ENCODE data around the gene BCKDK. TPM values are rescaled to one million over a fixed set of nuclear protein-coding genes. Genes with fewer than 3 reads are reported as not detected.

The BCKDK gene
- total and polyA plus RNA-seq, 2 of the 8 experiments (the other 6 are each of a cell fraction or from before 2014, with no cell fraction given) = 49.6 to 77.1 TPM

Other genes starting within 250 kb of the BCKDK start
- gene BCL7C, start 214.3 kb upstream of the BCKDK start, total RNA-seq (2021; fragmentation: NEBNext Ultra II Directional; extraction: Animal tissue kit (Norgen Biotek cat#: 25700)) = 16.5 and 17.2 TPM in 2 replicates
- 8.6 and 10.9 TPM in 2 replicates for gene BCL7C, start 214.3 kb upstream of the BCKDK start, polyA plus RNA-seq (2011; rRNA removed)
- gene CTF1, start 211.8 kb upstream of the BCKDK start, total RNA-seq (2021; fragmentation: NEBNext Ultra II Directional; extraction: Animal tissue kit (Norgen Biotek cat#: 25700)) = 0.77 and 0.97 TPM in 2 replicates
- gene CTF1, start 211.8 kb upstream of the BCKDK start, polyA plus RNA-seq (2011; rRNA removed) = 3.4 and 5.0 TPM in 2 replicates
- gene FBXL19, start 184.8 kb upstream of the BCKDK start, total RNA-seq (2021; fragmentation: NEBNext Ultra II Directional; extraction: Animal tissue kit (Norgen Biotek cat#: 25700)) = 72.2 and 74.8 TPM in 2 replicates
- gene FBXL19, start 184.8 kb upstream of the BCKDK start, polyA plus RNA-seq (2011; rRNA removed) = 47.2 and 77.3 TPM in 2 replicates
- 8.7 and 10.0 TPM in 2 replicates for gene ORAI3, start 159.3 kb upstream of the BCKDK start, total RNA-seq (2021; fragmentation: NEBNext Ultra II Directional; extraction: Animal tissue kit (Norgen Biotek cat#: 25700))
- gene ORAI3, start 159.3 kb upstream of the BCKDK start, polyA plus RNA-seq (2011; rRNA removed) = 24.5 and 26.8 TPM in 2 replicates
- 29.0 and 29.6 TPM in 2 replicates for gene SETD1A, start 150.6 kb upstream of the BCKDK start, total RNA-seq (2021; fragmentation: NEBNext Ultra II Directional; extraction: Animal tissue kit (Norgen Biotek cat#: 25700))
- gene SETD1A, start 150.6 kb upstream of the BCKDK start, polyA plus RNA-seq (2011; rRNA removed) = 4.8 and 8.3 TPM in 2 replicates
- gene HSD3B7, start 123.2 kb upstream of the BCKDK start, total RNA-seq (2021; fragmentation: NEBNext Ultra II Directional; extraction: Animal tissue kit (Norgen Biotek cat#: 25700)) = 2.9 and 3.1 TPM in 2 replicates
- gene HSD3B7, start 123.2 kb upstream of the BCKDK start, polyA plus RNA-seq (2011; rRNA removed) = 6.6 and 9.8 TPM in 2 replicates
- gene STX1B, start 97.7 kb upstream of the BCKDK start, total RNA-seq (2021; fragmentation: NEBNext Ultra II Directional; extraction: Animal tissue kit (Norgen Biotek cat#: 25700)) = 18.0 and 20.2 TPM in 2 replicates
- 8.9 and 14.6 TPM in 2 replicates for gene STX1B, start 97.7 kb upstream of the BCKDK start, polyA plus RNA-seq (2011; rRNA removed)
- gene STX4, start 74.8 kb upstream of the BCKDK start, total RNA-seq (2021; fragmentation: NEBNext Ultra II Directional; extraction: Animal tissue kit (Norgen Biotek cat#: 25700)) = 32.3 and 39.2 TPM in 2 replicates
- gene STX4, start 74.8 kb upstream of the BCKDK start, polyA plus RNA-seq (2011; rRNA removed) = 25.8 and 32.1 TPM in 2 replicates
- gene ZNF668, start 34.1 kb upstream of the BCKDK start, total RNA-seq (2021; fragmentation: NEBNext Ultra II Directional; extraction: Animal tissue kit (Norgen Biotek cat#: 25700)) = 13.6 and 14.0 TPM in 2 replicates
- gene ZNF668, start 34.1 kb upstream of the BCKDK start, polyA plus RNA-seq (2011; rRNA removed) = 14.3 and 18.8 TPM in 2 replicates
- 25.0 TPM in 2 replicates for gene ZNF646, start 34.0 kb upstream of the BCKDK start, total RNA-seq (2021; fragmentation: NEBNext Ultra II Directional; extraction: Animal tissue kit (Norgen Biotek cat#: 25700))
- gene ZNF646, start 34.0 kb upstream of the BCKDK start, polyA plus RNA-seq (2011; rRNA removed) = 6.5 and 9.9 TPM in 2 replicates
- 1.7 and 2.5 TPM in 2 replicates for gene PRSS53, start 19.4 kb upstream of the BCKDK start, total RNA-seq (2021; fragmentation: NEBNext Ultra II Directional; extraction: Animal tissue kit (Norgen Biotek cat#: 25700))
- gene PRSS53, start 19.4 kb upstream of the BCKDK start, polyA plus RNA-seq (2011; rRNA removed) = 2.6 and 3.6 TPM in 2 replicates
- 83.3 and 84.1 TPM in 2 replicates for gene VKORC1, start 13.6 kb upstream of the BCKDK start, total RNA-seq (2021; fragmentation: NEBNext Ultra II Directional; extraction: Animal tissue kit (Norgen Biotek cat#: 25700))
- gene VKORC1, start 13.6 kb upstream of the BCKDK start, polyA plus RNA-seq (2011; rRNA removed) = 483 and 512 TPM in 2 replicates
- gene KAT8, start 9.3 kb downstream of the BCKDK start, total RNA-seq (2021; fragmentation: NEBNext Ultra II Directional; extraction: Animal tissue kit (Norgen Biotek cat#: 25700)) = 61.6 and 68.7 TPM in 2 replicates
- gene KAT8, start 9.3 kb downstream of the BCKDK start, polyA plus RNA-seq (2011; rRNA removed) = 52.6 and 60.8 TPM in 2 replicates
- 86.1 and 87.7 TPM in 2 replicates for gene PRSS8, start 27.3 kb downstream of the BCKDK start, total RNA-seq (2021; fragmentation: NEBNext Ultra II Directional; extraction: Animal tissue kit (Norgen Biotek cat#: 25700))
- 273 and 321 TPM in 2 replicates for gene PRSS8, start 27.3 kb downstream of the BCKDK start, polyA plus RNA-seq (2011; rRNA removed)
- gene PRSS36, start 41.7 kb downstream of the BCKDK start, total RNA-seq (2021; fragmentation: NEBNext Ultra II Directional; extraction: Animal tissue kit (Norgen Biotek cat#: 25700)) = 1.3 TPM in 2 replicates
- 1.9 and 3.1 TPM in 2 replicates for gene PRSS36, start 41.7 kb downstream of the BCKDK start, polyA plus RNA-seq (2011; rRNA removed)
- 685 and 686 TPM in 2 replicates for gene FUS, start 71.8 kb downstream of the BCKDK start, total RNA-seq (2021; fragmentation: NEBNext Ultra II Directional; extraction: Animal tissue kit (Norgen Biotek cat#: 25700))
- gene FUS, start 71.8 kb downstream of the BCKDK start, polyA plus RNA-seq (2011; rRNA removed) = 484 and 491 TPM in 2 replicates
- gene PYCARD, start 94.4 kb downstream of the BCKDK start, total RNA-seq (2021; fragmentation: NEBNext Ultra II Directional; extraction: Animal tissue kit (Norgen Biotek cat#: 25700)) = 29.9 and 32.2 TPM in 2 replicates
- 77.9 and 87.0 TPM in 2 replicates for gene PYCARD, start 94.4 kb downstream of the BCKDK start, polyA plus RNA-seq (2011; rRNA removed)
- 1.3 and 2.1 TPM in 2 replicates for gene TRIM72, start 105.7 kb downstream of the BCKDK start, total RNA-seq (2021; fragmentation: NEBNext Ultra II Directional; extraction: Animal tissue kit (Norgen Biotek cat#: 25700))
- 0.57 and 0.97 TPM in 2 replicates for gene TRIM72, start 105.7 kb downstream of the BCKDK start, polyA plus RNA-seq (2011; rRNA removed)
- 3.0 and 3.5 TPM in 2 replicates for gene PYDC1, start 108.7 kb downstream of the BCKDK start, total RNA-seq (2021; fragmentation: NEBNext Ultra II Directional; extraction: Animal tissue kit (Norgen Biotek cat#: 25700))
- 5.9 and 11.1 TPM in 2 replicates for gene PYDC1, start 108.7 kb downstream of the BCKDK start, polyA plus RNA-seq (2011; rRNA removed)
- 0.22 and 0.44 TPM in 2 replicates for gene ITGAM, start 151.6 kb downstream of the BCKDK start, total RNA-seq (2021; fragmentation: NEBNext Ultra II Directional; extraction: Animal tissue kit (Norgen Biotek cat#: 25700))
- 2.0 and 2.9 TPM in 2 replicates for gene ITGAM, start 151.6 kb downstream of the BCKDK start, polyA plus RNA-seq (2011; rRNA removed)
- gene ITGAX, start 246.8 kb downstream of the BCKDK start, total RNA-seq (2021; fragmentation: NEBNext Ultra II Directional; extraction: Animal tissue kit (Norgen Biotek cat#: 25700)) = not detected in 2 replicates
- gene ITGAX, start 246.8 kb downstream of the BCKDK start, polyA plus RNA-seq (2011; rRNA removed) = 0.13 and 0.30 TPM in 2 replicates